Fibroblast of villous mesenchyme (primary cell): ENCODE data around the gene TCAIM. TPM values are rescaled to one million over a fixed set of nuclear protein-coding genes. Genes with fewer than 3 reads are reported as not detected.

Source experiments
- DNase-seq: peaks from one replicate; pipeline ENCODE4 v3.0.0-alpha.2; 2010; ENCODE audit warnings: low read depth
- H3K4me3 ChIP-seq: 2 replicates; pipeline ENCODE4 v1.5.1; 2011; ENCODE audit warnings: low read depth, mild to moderate bottlenecking, low read length
- CTCF ChIP-seq: IDR thresholded peaks from 2 replicates; pipeline ENCODE4 v1.5.1; 2012; ENCODE audit warnings: low read depth, mild to moderate bottlenecking, low read length; ENCODE audit not compliant: insufficient read depth
- total RNA-seq: library from RNA; depleted of rRNA; stranded (reverse); fragments of >200 nt; gene quantifications from 2 replicates; pipeline ENCODE4 v1.2.3, GENCODE V29; 2012

TCAIM gene
- total RNA-seq, 1 donor: 37.6 TPM

GRCh38 chr3:44451441-44451840 lies 112.9 kb downstream of the TCAIM start:
- no peak overlapping the region for H3K4me3 ChIP-seq
- no peak for TF ChIP-seq CTCF
- no peak for DNase-seq

- TF ChIP-seq CTCF: no peak
- no peak for DNase-seq
- no peak overlapping the region for H3K4me3 ChIP-seq
These were observed 115.7 kb downstream of the TCAIM start for GRCh38 chr3:44454258-44454657.

GRCh38 chr3:44455318-44455717 lies 116.8 kb downstream of the TCAIM start:
- TF ChIP-seq CTCF: no peak
- no peak for DNase-seq
- no peak overlapping the region for H3K4me3 ChIP-seq

Other genes with a start within 250 kb of the TCAIM start
- gene TOPAZ1, start 96.9 kb upstream of the TCAIM start, total RNA-seq: not detected in 2 replicates
- 9.0 and 9.5 TPM in 2 replicates for gene ZNF445, start 138.9 kb downstream of the TCAIM start, total RNA-seq
- gene ZKSCAN7, start 216.4 kb downstream of the TCAIM start, total RNA-seq: 5.8 and 6.0 TPM in 2 replicates
- gene ZNF660, start 246.2 kb downstream of the TCAIM start, total RNA-seq: 2.9 and 3.0 TPM in 2 replicates